DOHH2 (cell line): ENCODE data around the gene COL18A1.

Experiments used
- H3F3A ChIP-seq: fragments of 200-600 bp; sonication (generic), shearing (Covaris generic); 2 replicates; pipeline ENCODE4 v1.6.0; 2016; ENCODE audit warnings: antibody characterized with exemption, mild to moderate bottlenecking; ENCODE audit not compliant: control insufficient read depth, insufficient read depth
- H3K27ac ChIP-seq: fragments of 200-600 bp; sonication (generic); 2 replicates; pipeline ENCODE4 v1.5.1; 2014; ENCODE audit warnings: low read depth, mild to moderate bottlenecking, low read length, moderate library complexity
- H3K27me3 ChIP-seq: fragments of 200-600 bp; sonication (generic); 2 replicates; pipeline ENCODE4 v1.6.1; 2014; ENCODE audit warnings: mild to moderate bottlenecking, low read length, mixed read lengths; ENCODE audit not compliant: control insufficient read depth
- H3K36me3 ChIP-seq: fragments of 200-600 bp; sonication (generic); 2 replicates; pipeline ENCODE4 v1.6.1; 2014; ENCODE audit warnings: mild to moderate bottlenecking, low read length, moderate library complexity, mixed read lengths; ENCODE audit not compliant: control insufficient read depth
- H3K4me1 ChIP-seq: fragments of 200-600 bp; sonication (generic); 2 replicates; pipeline ENCODE4 v1.6.1; 2014; ENCODE audit warnings: mild to moderate bottlenecking, low read length, mixed read lengths; ENCODE audit not compliant: control insufficient read depth
- H3K4me2 ChIP-seq: fragments of 200-600 bp; sonication (generic); 2 replicates; pipeline ENCODE4 v1.6.0; 2014; ENCODE audit warnings: mild to moderate bottlenecking, low read length, moderate library complexity
- H3K4me3 ChIP-seq: fragments of 200-600 bp; sonication (generic); 2 replicates; pipeline ENCODE4 v1.5.1; 2014; ENCODE audit warnings: mild to moderate bottlenecking, low read length, mixed read lengths
- H3K79me2 ChIP-seq: fragments of 200-600 bp; sonication (generic); 2 replicates; pipeline ENCODE4 v1.6.1; 2014; ENCODE audit warnings: mild to moderate bottlenecking, low read length, mixed read lengths; ENCODE audit not compliant: control insufficient read depth
- H3K9me2 ChIP-seq: fragments of 200-600 bp; sonication (generic); replicated peaks from 2 replicates; pipeline ENCODE4 v1.6.1; 2014; ENCODE audit warnings: mild to moderate bottlenecking, low read length, mixed read lengths; ENCODE audit not compliant: control insufficient read depth
- H3K9me3 ChIP-seq: fragments of 200-600 bp; sonication (generic); 2 replicates; pipeline ENCODE4 v1.6.1; 2014; ENCODE audit warnings: antibody characterized with exemption, low read length, mixed read lengths; ENCODE audit not compliant: control insufficient read depth, insufficient read depth
- H4K20me1 ChIP-seq: fragments of 200-600 bp; sonication (generic); 2 replicates; pipeline ENCODE4 v1.6.0; 2014; ENCODE audit warnings: low read depth, mild to moderate bottlenecking, antibody characterized with exemption, low read length, moderate library complexity; ENCODE audit not compliant: control insufficient read depth, insufficient read depth
- CTCF ChIP-seq: fragments of 200-600 bp; sonication (generic); IDR thresholded peaks from one replicate; pipeline ENCODE4 v1.5.1; 2014; ENCODE audit warnings: antibody characterized with exemption, mild to moderate bottlenecking, low read depth, low read length; ENCODE audit not compliant: poor library complexity, severe bottlenecking
- EZH2phosphoT487 ChIP-seq: fragments of 200-600 bp; sonication (generic); IDR thresholded peaks from 2 replicates; pipeline ENCODE4 v1.6.1; 2017; ENCODE audit warnings: borderline replicate concordance, mild to moderate bottlenecking, antibody characterized with exemption, low read length, moderate library complexity, mixed read lengths

COL18A1 gene

GRCh38 chr21:45454060-45454925, 49.3 kb downstream of the COL18A1 start:
- Histone ChIP-seq H3K4me2 (no peak overlapping the region), H3K27ac (no peak overlapping the region)
- TF ChIP-seq EZH2phosphoT487 (no peak), CTCF (no peak)

GRCh38 chr21:45454926-45455673, 50.1 kb downstream of the COL18A1 start:
- no peaks in the 10 kb centered on the region for H4K20me1 ChIP-seq
- H3K4me3 ChIP-seq = no peak overlapping the region
- H3K79me2 ChIP-seq = no peaks in the 10 kb centered on the region
- no peak overlapping the region for H3K4me2 ChIP-seq
- no peak overlapping the region for H3K27ac ChIP-seq
- H3K9me3 ChIP-seq = peaks cover 43% of the 10 kb centered on the region
- no peaks in the 10 kb centered on the region for H3K27me3 ChIP-seq
- TF ChIP-seq EZH2phosphoT487 = no peak
- no peak for TF ChIP-seq CTCF
- H3K36me3 ChIP-seq = no peaks in the 10 kb centered on the region
- no peaks in the 10 kb centered on the region for H3K9me2 ChIP-seq
- H3K4me1 ChIP-seq = no peaks in the 10 kb centered on the region
- peaks cover 12% of the 10 kb centered on the region for H3F3A ChIP-seq

More at GRCh38 chr21:45454060-45454925, 49.3 kb downstream of the COL18A1 start:
- Histone ChIP-seq H3K4me3 (no peak overlapping the region), H3K9me2 (no peaks in the 10 kb centered on the region), H3K4me1 (no peaks in the 10 kb centered on the region), H3K9me3 (peaks cover 48% of the 10 kb centered on the region), H3F3A (peaks cover 12% of the 10 kb centered on the region), H3K27me3 (no peaks in the 10 kb centered on the region), H4K20me1 (no peaks in the 10 kb centered on the region), H3K36me3 (no peaks in the 10 kb centered on the region), H3K79me2 (no peaks in the 10 kb centered on the region)

- Histone ChIP-seq H3K9me2 (no peaks in the 10 kb centered on the region), H3K4me1 (no peaks in the 10 kb centered on the region), H3K9me3 (peaks cover 36% of the 10 kb centered on the region), H3K4me3 (no peak overlapping the region), H3K4me2 (no peak overlapping the region), H3F3A (peaks cover 12% of the 10 kb centered on the region), H3K79me2 (no peaks in the 10 kb centered on the region), H3K27ac (no peak overlapping the region), H4K20me1 (no peaks in the 10 kb centered on the region), H3K27me3 (no peaks in the 10 kb centered on the region), H3K36me3 (no peaks in the 10 kb centered on the region)
- TF ChIP-seq EZH2phosphoT487 (no peak), CTCF (no peak)
Observed at GRCh38 chr21:45455674-45456583, 51.0 kb downstream of the COL18A1 start.
